Stimulated activated CD4-positive, alpha-beta T cell treated with anti-CD3 and anti-CD28 coated beads, Interleukin-12 subunit alpha, Interleukin-12 subunit beta, amount 100 ng/mL, for 48 hours (primary cell): ENCODE data around the gene DYNLT1.
A peak's percentile ranks its signal among the peaks of the same experiment; 100 is the strongest.
"Not testable (repeated sequence)": the region's sequence is repeated elsewhere in the genome, so short reads cannot be mapped to it uniquely, and the experiment has no call there.

Experiments
- DNase-seq, 3 donors: peaks; one replicate each; pipeline ENCODE4 v3.0.0-alpha.2; 2020; ENCODE audit warnings: low read depth in 2 of 3, low spot score in 1 of 3

Gene DYNLT1

DNA sequence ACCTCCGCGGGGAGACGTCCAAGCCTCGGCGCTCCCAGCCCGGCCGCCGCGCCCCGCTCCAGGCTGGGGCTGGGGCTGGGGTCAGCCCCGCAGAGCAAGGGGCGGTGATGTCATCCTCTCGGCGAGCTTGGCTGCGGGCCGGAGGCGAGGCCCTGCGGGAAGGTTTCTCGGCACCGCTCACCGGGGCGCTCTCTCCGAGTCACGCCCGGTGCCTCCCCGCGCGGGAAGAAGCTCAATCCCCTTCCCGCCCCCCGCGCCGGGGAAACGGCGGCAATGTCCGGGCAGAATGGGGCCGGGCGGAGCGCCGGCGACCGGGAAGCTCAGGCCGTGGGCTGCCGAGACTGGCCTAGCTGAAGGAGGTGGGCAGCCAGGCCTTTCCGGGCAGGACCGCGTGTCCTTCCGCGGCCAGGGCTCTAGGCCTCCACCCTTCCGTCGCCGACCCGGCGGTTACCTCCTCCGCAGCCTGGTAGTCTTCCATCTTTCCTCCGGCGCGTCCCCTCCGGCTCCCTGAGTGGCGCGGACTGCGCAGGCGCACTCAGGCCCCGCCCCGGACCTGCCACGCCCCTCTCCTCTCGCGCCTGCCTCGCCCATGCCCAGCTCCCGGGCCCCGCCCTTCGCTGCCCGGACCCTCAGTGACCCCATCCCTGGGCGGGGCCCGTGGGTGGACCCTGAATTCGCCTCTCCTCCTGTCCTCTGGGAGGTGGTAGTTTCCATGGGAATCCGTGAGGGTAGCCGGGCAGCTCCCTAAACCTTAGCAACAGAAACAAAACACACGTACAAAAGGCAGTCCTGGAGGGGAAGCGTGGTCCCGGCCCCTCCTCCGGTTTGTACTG lies at the start of gene DYNLT1:
DYNLT1 (minus strand) TSS at position 513 of the 833 bp plus-strand sequence; CDS start at position 478, 35 bp downstream.
- DNase-seq = peak; percentile 85 to 93 (median 91)

GRCh38 chr6:158688860-158689259 lies 44.3 kb upstream of the DYNLT1 start:
- DNase-seq = no peak

GRCh38 chr6:158687506-158687905 lies 43.0 kb upstream of the DYNLT1 start:
- DNase-seq = no peak

DNA sequence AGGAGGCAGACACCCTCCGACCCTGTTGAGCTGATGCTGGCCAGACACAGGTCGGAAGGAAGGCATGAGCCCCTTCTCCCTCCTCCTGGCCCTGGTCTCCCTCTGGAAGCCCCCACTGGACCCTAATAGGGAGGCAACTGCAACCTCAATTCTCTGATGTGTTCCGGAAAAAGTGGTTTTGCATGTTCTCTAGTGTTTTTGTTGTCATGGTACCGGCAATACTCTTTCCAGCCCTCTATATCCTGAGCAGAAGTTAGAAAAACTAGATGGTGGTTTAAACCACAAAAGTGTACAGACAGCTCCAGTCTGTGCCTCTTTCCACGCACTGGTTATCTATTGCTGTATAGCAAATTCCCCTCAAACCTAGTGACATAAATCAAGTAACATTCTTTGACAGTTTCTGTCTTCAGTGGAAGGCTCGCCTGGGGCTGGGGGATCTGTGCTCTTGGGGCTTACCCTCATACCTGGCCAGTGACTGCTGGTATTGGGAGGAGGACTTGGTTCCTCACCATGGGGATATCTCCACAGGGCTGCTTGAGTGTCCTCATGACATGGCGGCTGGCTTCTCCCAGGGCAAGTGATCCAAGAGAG lies 42.3 kb upstream of the DYNLT1 start:
- no peak for DNase-seq

GRCh38 chr6:158686311-158686710 lies 41.8 kb upstream of the DYNLT1 start:
- DNase-seq = no peak

GRCh38 chr6:158684745-158685324 lies 40.3 kb upstream of the DYNLT1 start:
- no peak for DNase-seq

- no peak for DNase-seq
Observed at GRCh38 chr6:158684311-158684710, 39.8 kb upstream of the DYNLT1 start.

- no peak for DNase-seq
Observed at GRCh38 chr6:158680481-158680880, 35.9 kb upstream of the DYNLT1 start.

DNA sequence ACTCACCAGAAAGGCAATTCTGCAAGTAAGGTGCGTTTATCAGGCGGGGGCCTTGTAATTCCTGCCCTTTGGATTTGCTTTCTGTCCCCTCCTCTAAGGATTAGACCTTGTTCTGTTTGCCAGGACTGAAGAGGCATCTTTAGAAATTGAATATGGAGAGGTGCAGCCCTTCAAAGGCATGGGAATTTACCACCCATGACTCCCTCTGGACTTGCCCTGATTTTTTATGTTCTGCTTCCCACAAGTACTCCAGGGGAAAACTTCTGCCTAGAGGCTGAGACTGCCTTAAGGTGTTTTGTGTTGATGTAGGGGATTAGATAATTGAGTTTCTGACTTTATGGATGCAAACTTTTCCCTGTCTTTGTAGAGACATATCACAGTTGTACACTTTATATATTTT lies 35.5 kb upstream of the DYNLT1 start:
- no peak for DNase-seq

DNA sequence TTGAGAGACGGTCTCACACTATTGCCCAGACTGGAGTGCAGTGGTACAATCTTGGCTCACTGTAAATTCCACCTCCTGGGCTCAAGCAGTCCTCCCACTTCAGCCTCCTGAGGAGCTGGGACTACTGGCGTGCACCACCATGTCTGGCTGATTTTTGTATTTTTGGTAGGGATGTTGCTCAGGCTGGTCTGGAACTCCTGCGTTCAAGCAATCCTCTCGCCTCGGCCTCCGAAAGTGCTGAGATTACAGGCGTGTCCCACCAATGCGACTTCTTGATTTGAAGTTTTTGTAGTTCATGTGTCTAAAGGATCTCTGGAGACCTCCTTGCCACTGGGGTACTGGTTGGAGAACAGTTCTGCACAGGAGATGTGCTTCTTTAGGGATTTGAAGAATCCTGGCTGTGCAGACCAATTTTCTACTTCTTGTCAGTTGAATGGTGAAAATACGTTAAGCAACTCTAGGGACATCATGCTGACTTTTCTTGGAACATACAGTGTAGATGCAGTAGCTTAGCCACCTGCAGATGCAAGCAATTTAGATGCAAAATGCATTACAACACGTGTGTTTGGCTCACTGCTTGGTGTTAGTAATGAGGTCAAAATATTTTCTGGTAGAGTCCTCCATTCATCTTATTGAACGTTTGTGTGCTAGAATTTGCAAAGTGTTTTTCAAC lies 33.5 kb upstream of the DYNLT1 start:
- no peak for DNase-seq

DNA sequence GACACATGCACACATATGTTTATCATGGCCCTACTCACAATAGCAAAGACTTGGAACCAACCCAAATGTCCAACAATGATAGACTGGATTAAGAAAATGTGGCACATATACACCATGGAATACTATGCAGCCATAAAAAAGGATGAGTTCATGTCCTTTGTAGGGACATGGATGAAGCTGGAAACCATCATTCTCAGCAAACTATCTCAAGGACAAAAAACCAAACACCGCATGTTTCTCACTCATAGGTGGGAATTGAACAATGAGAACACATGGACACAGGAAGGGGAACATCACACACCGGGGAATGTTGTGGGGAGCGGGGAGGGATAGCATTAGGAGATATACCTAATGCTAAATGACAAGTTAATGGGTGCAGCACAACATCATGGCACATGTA lies 32.6 kb upstream of the DYNLT1 start:
- DNase-seq = not testable (repeated sequence)

DNA sequence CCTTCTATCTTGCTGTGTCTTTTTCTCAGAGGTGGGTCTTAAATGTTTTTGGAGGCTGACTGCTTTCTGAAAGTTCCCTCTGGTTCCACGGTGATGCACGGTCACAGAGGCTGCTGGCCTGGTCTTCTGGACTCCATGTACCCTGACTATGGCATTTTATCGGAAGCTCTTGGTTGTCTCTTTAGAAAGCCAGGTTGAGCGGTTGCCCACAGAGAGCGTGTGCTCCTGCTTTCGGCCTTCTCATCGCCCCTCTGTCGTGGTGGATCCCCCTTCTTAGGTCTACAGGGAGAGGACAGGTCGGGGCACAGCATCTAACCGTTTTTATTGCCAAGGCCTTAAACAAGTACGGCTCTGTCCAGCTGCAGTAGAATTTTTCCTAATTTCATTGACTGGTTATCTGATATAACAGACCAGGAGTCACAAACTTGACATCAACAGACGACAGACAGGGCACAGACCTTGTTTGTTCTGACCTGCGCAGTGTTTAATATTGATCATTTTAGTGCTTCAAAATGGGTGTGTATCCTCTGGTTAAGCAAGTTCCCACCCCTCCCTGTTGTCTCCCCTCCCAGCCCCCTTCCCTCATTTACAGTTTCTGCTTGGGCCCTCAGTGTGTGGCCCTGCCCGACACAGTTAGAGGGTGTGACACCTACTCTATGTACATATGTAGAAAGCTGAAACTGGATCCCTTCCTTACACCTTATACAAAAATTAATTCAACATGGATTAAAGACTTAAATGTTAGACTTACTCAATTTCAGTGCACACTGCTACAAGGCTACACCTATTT lies 30.0 kb upstream of the DYNLT1 start:
- no peak for DNase-seq

DNA sequence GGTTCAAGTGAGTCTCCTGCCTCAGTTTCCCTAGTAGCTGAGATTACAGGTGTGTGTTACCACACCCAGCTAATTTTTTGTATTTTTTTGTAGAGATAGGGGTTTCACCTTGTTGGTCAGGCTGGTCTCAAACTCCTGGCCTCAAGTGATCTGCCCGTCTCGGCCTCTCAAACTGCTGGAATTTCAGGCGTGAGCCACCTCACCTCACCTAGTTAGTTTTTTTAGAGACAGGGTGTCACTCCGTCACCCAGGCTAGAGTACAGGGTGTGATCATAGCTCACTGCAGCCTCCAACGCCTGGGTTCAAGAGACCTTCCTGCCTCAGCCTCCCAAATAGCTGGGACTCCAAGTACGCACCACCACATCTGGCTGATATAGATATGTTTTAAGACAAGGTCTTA lies 28.2 kb upstream of the DYNLT1 start:
- DNase-seq = no peak

DNA sequence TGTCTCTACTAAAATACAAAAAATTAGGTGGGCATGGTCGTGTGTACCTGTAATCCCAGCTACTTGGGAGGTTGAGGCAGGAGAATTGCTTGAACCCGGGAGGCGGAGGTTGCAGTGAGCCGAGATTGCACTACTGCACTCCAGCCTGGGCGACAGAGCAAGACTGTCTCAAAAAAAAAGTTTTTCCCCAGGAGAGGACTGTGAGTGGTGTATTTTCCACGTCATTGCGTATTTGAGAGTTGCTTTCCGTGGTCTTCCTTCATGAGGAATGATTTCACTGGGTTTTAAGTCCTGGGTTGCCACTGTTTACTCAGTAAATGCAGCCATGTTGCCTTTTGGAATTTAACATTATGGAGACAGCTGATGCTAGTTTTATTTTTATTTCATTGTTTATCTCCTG lies 27.6 kb upstream of the DYNLT1 start:
- not testable (repeated sequence) for DNase-seq

GRCh38 chr6:158669145-158670035 lies 24.8 kb upstream of the DYNLT1 start:
- DNase-seq = no peak

DNA sequence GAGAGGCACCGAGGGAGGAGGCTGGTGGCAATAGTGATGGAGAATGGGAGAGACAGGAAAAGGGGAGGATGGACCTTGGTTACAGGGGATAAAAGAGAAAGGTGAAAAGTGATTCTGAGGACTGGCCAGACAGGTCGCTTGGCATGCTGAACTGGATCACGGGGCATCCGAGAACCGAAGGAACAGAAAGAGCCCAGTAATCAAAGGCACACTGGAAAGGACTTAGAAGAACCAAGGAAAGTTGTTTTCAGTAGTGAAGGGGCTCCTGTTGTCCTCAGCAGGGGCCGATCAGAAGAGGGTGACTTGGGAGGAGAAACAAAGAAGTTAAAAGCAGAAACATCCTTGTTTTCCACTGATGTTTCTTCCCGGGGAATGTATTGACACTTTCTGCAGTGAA lies 24.2 kb upstream of the DYNLT1 start:
- no peak for DNase-seq

DNA sequence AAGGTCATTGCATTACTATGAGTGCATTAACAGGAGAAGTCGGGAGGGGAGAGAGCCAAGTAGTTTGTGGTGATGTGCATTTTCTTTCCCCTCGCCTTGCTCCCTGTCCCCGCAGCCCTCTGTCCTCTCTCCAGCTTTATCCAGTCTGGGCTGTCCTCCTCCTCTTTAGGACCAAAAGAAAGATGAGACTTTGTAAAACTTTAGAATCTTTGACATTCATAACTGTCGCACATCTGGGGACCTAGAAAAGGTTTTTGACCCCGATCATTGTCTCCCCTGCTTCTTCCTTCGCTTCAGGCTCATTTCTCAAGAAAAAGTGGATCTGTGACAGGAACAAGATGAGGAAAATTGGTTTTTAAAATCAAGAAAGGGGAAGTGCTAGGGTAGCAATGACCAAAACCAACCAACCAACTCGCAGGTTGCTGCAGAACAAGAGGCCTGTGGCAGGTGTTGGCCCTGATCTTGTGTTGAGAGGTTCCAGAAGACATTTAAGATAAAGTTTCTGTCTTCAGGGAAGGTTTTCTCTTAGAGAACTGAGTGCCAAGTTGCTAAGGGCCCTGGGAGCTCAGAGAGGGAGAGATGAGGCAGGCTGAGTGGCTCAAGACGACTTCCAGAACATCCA lies 22.9 kb upstream of the DYNLT1 start:
- no peak for DNase-seq

DNA sequence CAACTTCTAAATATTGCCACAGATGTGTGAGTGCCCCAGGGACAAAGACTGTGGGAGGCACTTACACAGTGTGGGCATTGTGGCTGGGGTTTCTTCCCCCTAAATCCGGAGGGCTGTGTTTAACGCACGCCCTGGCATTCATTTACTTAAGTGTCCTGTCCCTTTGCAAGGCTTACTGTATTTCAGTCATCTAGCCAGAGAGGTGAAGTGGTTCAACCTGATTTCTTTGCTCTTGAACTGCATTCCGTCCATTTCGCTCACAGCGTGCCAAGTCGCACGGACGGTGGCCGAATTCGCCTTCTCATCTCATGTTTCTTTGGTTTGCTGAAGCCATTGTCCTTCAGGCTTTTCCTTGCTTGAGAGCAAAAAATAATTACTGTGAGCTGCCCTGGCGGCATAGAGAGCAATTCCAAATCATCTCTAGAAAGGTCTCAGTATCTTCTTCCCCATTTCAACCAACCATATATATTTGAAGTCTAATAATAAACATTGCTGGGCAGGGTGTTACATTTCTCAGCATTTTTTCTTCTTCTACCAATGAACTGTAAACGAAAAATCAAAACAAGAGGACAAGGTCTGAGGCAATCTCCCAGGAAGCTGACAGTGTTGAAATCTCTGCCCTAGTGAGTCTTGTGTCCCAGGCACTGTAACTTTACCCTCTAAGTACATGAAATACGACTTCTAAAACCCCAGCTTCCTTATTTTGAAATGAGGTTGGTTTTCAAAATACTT lies 22.3 kb upstream of the DYNLT1 start:
- DNase-seq = no peak

- no peak for DNase-seq
Observed at GRCh38 chr6:158665332-158665731, 20.8 kb upstream of the DYNLT1 start.
